Measurements from ENCODE around the gene SAT1.

The SAT1 gene

DNA sequence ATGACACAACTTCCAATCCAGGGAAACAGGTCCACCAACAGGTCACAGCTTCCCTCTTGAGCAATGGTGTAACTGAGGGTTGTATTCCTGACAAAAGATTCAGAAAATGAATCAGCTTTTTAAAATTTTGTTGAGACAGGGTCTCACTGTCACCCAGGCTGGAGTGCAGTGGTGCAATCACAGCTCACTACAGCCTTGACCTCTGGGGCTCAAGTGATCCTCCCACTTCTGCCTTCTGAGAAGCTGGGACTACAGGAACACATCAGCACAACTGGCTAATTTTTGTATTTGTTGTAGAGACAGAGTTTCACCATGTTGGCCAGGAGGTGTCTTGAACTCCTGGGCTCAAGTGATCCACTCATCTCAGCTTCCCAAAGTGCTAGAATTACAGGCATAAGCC lies 43.7 kb downstream of the SAT1 start:
- TF ChIP-seq, protein P1, sequence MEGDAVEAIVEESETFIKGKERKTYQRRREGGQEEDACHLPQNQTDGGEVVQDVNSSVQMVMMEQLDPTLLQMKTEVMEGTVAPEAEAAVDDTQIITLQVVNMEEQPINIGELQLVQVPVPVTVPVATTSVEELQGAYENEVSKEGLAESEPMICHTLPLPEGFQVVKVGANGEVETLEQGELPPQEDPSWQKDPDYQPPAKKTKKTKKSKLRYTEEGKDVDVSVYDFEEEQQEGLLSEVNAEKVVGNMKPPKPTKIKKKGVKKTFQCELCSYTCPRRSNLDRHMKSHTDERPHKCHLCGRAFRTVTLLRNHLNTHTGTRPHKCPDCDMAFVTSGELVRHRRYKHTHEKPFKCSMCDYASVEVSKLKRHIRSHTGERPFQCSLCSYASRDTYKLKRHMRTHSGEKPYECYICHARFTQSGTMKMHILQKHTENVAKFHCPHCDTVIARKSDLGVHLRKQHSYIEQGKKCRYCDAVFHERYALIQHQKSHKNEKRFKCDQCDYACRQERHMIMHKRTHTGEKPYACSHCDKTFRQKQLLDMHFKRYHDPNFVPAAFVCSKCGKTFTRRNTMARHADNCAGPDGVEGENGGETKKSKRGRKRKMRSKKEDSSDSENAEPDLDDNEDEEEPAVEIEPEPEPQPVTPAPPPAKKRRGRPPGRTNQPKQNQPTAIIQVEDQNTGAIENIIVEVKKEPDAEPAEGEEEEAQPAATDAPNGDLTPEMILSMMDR (IDR thresholded peaks at IDR 0.05; ENCODE audit: insufficient read depth, low read length), result no peak
- TF ChIP-seq SPI1 (IDR thresholded peaks at IDR 0.05; ENCODE audit: borderline replicate concordance, low read depth), result no peak
- TF ChIP-seq POLR2AphosphoS5 (IDR thresholded peaks at IDR 0.05; ENCODE audit: low read depth), result no peak
- TF ChIP-seq, protein P2, sequence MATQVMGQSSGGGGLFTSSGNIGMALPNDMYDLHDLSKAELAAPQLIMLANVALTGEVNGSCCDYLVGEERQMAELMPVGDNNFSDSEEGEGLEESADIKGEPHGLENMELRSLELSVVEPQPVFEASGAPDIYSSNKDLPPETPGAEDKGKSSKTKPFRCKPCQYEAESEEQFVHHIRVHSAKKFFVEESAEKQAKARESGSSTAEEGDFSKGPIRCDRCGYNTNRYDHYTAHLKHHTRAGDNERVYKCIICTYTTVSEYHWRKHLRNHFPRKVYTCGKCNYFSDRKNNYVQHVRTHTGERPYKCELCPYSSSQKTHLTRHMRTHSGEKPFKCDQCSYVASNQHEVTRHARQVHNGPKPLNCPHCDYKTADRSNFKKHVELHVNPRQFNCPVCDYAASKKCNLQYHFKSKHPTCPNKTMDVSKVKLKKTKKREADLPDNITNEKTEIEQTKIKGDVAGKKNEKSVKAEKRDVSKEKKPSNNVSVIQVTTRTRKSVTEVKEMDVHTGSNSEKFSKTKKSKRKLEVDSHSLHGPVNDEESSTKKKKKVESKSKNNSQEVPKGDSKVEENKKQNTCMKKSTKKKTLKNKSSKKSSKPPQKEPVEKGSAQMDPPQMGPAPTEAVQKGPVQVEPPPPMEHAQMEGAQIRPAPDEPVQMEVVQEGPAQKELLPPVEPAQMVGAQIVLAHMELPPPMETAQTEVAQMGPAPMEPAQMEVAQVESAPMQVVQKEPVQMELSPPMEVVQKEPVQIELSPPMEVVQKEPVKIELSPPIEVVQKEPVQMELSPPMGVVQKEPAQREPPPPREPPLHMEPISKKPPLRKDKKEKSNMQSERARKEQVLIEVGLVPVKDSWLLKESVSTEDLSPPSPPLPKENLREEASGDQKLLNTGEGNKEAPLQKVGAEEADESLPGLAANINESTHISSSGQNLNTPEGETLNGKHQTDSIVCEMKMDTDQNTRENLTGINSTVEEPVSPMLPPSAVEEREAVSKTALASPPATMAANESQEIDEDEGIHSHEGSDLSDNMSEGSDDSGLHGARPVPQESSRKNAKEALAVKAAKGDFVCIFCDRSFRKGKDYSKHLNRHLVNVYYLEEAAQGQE (IDR thresholded peaks at IDR 0.05; ENCODE audit: insufficient replicate concordance, low read depth), result no peak
- no peak for TF ChIP-seq GABPA (IDR thresholded peaks at IDR 0.05; ENCODE audit: low read depth)
- Histone ChIP-seq H3K27me3 (ENCODE audit: insufficient read depth, poor library complexity, severe bottlenecking) (no peaks in the 10 kb centered on the region), H3K27ac (replicated peaks) (no peak overlapping the region), H3K4me3 (replicated peaks; ENCODE audit: insufficient read depth, low read length) (no peak overlapping the region)
- no peak for DNase-seq (ENCODE audit: low read depth in 1 of 2, low spot score in 1 of 2)

DNA sequence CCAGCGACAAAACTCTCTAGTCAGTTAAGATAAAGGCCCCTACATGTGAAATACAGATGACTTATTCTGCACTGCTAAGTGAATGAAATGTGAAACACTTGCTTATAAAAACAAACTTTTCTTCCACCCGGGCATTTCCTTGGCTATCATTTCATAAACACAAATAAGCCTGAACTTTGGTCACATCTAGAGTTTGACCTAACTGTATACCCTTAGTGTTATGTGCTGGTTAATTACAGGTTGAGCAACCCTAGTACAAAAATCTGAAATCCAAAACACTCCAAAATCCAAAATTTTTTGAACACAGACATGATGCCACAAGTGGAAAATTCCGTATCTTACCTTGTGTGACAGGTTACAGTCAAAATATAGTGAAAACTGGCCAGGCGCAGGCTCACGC lies 45.9 kb downstream of the SAT1 start:
- Histone ChIP-seq H3K4me3 (replicated peaks; ENCODE audit: insufficient read depth, low read length) (no peak overlapping the region), H3K27ac (replicated peaks) (no peak overlapping the region), H3K27me3 (ENCODE audit: insufficient read depth, poor library complexity, severe bottlenecking) (no peaks in the 10 kb centered on the region)
- DNase-seq (ENCODE audit: low read depth in 1 of 2, low spot score in 1 of 2), result no peak
- TF ChIP-seq SPI1 (IDR thresholded peaks at IDR 0.05; ENCODE audit: borderline replicate concordance, low read depth) (no peak), GABPA (IDR thresholded peaks at IDR 0.05; ENCODE audit: low read depth) (no peak)

DNA sequence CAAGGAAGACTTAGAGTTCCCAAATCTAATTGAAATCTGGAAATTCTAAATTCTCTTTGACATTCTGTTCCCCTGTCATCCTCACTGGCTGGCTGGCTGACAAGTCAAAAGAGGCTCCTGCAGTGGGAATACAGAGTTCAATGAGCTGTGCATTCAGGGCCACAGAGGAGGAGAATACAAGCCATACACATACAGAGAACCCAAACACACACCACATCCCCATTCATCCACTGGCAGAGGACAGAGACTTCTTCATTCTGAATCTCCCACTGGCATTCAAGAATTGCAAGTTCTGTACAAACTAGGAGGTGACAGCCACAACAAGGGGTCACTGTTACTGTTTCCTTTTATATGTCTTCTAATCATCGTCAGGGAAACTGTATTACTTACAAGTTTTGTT lies 49.7 kb downstream of the SAT1 start:
- TF ChIP-seq GABPA (IDR thresholded peaks at IDR 0.05; ENCODE audit: low read depth), result no peak
- TF ChIP-seq, protein P1 (IDR thresholded peaks at IDR 0.05; ENCODE audit: insufficient read depth, low read length), result no peak
- Histone ChIP-seq H3K27ac (replicated peaks) (no peak overlapping the region), H3K27me3 (ENCODE audit: insufficient read depth, poor library complexity, severe bottlenecking) (no peaks in the 10 kb centered on the region), H3K4me3 (replicated peaks; ENCODE audit: insufficient read depth, low read length) (no peak overlapping the region)
- no peak for DNase-seq (ENCODE audit: low read depth in 1 of 2, low spot score in 1 of 2)
